ENCODE data around the gene PPP2R5C.

Gene PPP2R5C

GRCh38 chr14:101783260-101784016, 21.9 kb downstream of the PPP2R5C start:
- Histone ChIP-seq H3K79me2 (ENCODE audit: insufficient read depth, low read depth) (no peaks in the 10 kb centered on the region), H3K36me3 (ENCODE audit: insufficient read depth) (no peaks in the 10 kb centered on the region), H3K4me3 (IDR thresholded peaks at IDR 0.05; ENCODE audit: insufficient read depth, low read depth, low read length) (no peak overlapping the region), H3K9ac (no peak overlapping the region), H4K20me1 (ENCODE audit: insufficient read depth) (no peaks in the 10 kb centered on the region), H2AFZ (ENCODE audit: low read depth) (no peak overlapping the region), H3K27me3 (ENCODE audit: insufficient read depth, low read depth) (no peaks in the 10 kb centered on the region), H3K27ac (no peak overlapping the region), H3K4me1 (ENCODE audit: low read depth, poor library complexity, severe bottlenecking) (peaks cover 5% of the 10 kb centered on the region), H3K4me2 (no peak overlapping the region)
- no peak for TF ChIP-seq CTCF (conservative IDR thresholded peaks at IDR 0.05; ENCODE audit: low read depth, low read length)

DNA sequence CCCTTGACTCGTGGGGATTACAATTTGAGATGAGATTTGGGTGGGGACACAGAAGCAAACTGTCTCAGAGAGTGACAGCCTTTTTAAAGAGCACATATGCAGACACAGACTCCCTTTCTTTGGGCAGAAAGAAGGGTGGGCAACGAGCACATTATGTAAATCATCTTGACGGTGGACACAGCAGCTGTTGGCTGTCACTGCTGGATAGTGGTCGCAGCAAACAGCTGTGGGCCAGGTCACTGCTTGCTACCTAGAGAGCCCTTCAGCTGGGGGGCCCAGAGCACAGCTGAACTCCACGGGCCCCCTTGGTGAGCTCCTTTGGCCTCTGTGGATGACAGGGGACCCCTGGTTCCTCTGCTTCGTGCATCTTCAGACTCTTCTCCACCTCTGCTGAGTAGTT, 23.1 kb downstream of the PPP2R5C start:
- Histone ChIP-seq H3K9ac (no peak overlapping the region), H2AFZ (ENCODE audit: low read depth) (no peak overlapping the region), H3K4me2 (no peak overlapping the region), H3K4me1 (ENCODE audit: low read depth, poor library complexity, severe bottlenecking) (peaks cover 12% of the 10 kb centered on the region), H3K36me3 (ENCODE audit: insufficient read depth) (no peaks in the 10 kb centered on the region), H3K79me2 (ENCODE audit: insufficient read depth, low read depth) (no peaks in the 10 kb centered on the region), H3K27ac (no peak overlapping the region), H3K4me3 (IDR thresholded peaks at IDR 0.05; ENCODE audit: insufficient read depth, low read depth, low read length) (no peak overlapping the region), H4K20me1 (ENCODE audit: insufficient read depth) (no peaks in the 10 kb centered on the region), H3K27me3 (ENCODE audit: insufficient read depth, low read depth) (no peaks in the 10 kb centered on the region)
- no peak for TF ChIP-seq CTCF (conservative IDR thresholded peaks at IDR 0.05; ENCODE audit: low read depth, low read length)

- Histone ChIP-seq H3K27ac (no peak overlapping the region), H3K9ac (no peak overlapping the region), H2AFZ (ENCODE audit: low read depth) (no peak overlapping the region), H3K4me2 (no peak overlapping the region), H3K36me3 (ENCODE audit: insufficient read depth) (no peaks in the 10 kb centered on the region), H3K4me3 (IDR thresholded peaks at IDR 0.05; ENCODE audit: insufficient read depth, low read depth, low read length) (no peak overlapping the region), H3K27me3 (ENCODE audit: insufficient read depth, low read depth) (no peaks in the 10 kb centered on the region), H3K4me1 (ENCODE audit: low read depth, poor library complexity, severe bottlenecking) (peaks cover 43% of the 10 kb centered on the region), H4K20me1 (ENCODE audit: insufficient read depth) (no peaks in the 10 kb centered on the region), H3K79me2 (ENCODE audit: insufficient read depth, low read depth) (peaks cover 6% of the 10 kb centered on the region; the same call in 1 of the 2 replicates)
- TF ChIP-seq CTCF (conservative IDR thresholded peaks at IDR 0.05; ENCODE audit: low read depth, low read length): no peak
Measured at GRCh38 chr14:101788016-101788635, 26.6 kb downstream of the PPP2R5C start.

DNA sequence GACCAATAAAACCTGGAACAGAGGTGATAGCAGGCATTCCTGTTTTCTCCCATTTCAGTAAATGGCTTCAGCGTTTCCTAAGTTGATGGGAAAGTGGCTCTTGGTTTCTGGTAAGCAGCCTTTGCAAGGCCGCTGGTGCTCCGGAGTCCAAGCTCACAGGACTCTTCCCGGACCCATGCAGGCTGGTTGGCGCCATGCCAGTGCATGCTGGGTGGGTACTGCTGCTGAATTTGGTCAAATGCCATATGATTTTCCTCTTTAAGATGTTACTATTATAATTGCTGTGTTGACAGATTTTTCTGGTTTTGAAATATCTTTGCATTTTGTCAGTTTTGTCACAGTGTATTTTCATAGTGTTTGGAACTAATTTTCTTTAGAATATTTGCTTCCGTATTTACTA, 27.7 kb downstream of the PPP2R5C start:
- Histone ChIP-seq H3K4me3 (IDR thresholded peaks at IDR 0.05; ENCODE audit: insufficient read depth, low read depth, low read length) (no peak overlapping the region), H3K79me2 (ENCODE audit: insufficient read depth, low read depth) (peaks cover 6% of the 10 kb centered on the region; the same call in 1 of the 2 replicates), H3K36me3 (ENCODE audit: insufficient read depth) (no peaks in the 10 kb centered on the region), H4K20me1 (ENCODE audit: insufficient read depth) (no peaks in the 10 kb centered on the region), H3K4me2 (no peak overlapping the region), H3K4me1 (ENCODE audit: low read depth, poor library complexity, severe bottlenecking) (peaks cover 49% of the 10 kb centered on the region), H3K27me3 (ENCODE audit: insufficient read depth, low read depth) (no peaks in the 10 kb centered on the region), H2AFZ (ENCODE audit: low read depth) (no peak overlapping the region), H3K9ac (no peak overlapping the region), H3K27ac (no peak overlapping the region)
- no peak for TF ChIP-seq CTCF (conservative IDR thresholded peaks at IDR 0.05; ENCODE audit: low read depth, low read length)
